Measurements from ENCODE around the gene BRIX1.
"Not testable (repeated sequence)": the region's sequence is repeated elsewhere in the genome, so short reads cannot be mapped to it uniquely, and the experiment has no call there.

BRIX1 gene

DNA sequence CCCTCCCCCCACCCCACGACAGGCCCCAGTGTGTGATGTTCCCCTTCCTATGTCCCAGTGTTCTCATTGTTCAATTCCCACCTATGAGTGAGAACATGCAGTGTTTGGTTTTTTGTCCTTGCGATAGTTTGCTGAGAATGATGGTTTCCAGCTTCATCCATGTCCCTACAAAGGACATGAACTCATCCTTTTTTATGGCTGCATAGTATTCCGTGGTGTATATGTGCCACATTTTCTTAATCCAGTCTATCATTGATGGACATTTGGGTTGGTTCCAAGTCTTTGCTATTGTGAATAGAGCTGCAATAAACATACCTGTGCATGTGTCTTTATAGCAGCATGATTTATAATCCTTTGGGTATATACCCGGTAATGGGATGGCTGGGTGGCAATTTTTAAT lies 56.1 kb downstream of the BRIX1 start:
- not testable (repeated sequence) for DNase-seq
